Ascending aorta (tissue), 2 donors: Measurements from ENCODE around the gene CANT1. TPM values are rescaled to one million over a fixed set of nuclear protein-coding genes. Genes with fewer than 3 reads are reported as not detected.

Experiments used
- DNase-seq, 2 donors: peaks; one replicate each; pipeline ENCODE4 v3.0.0-alpha.2; 2019; ENCODE audit warnings: low spot score in 2 of 2
- H3K27ac ChIP-seq, 2 donors: fragments of 200-600 bp; sonication (generic); one replicate each; pipeline ENCODE4 v1.5.1; 2016 to 2017; ENCODE audit warnings: mild to moderate bottlenecking in 1 of 2
- H3K27me3 ChIP-seq: fragments of 200-600 bp; sonication (generic); one replicate; pipeline ENCODE4 v1.5.1; 2017
- H3K36me3 ChIP-seq, 2 donors: fragments of 200-600 bp; sonication (generic); one replicate each; pipeline ENCODE4 v1.5.1; 2016
- H3K4me1 ChIP-seq, 2 donors: fragments of 200-600 bp; sonication (generic); one replicate each; pipeline ENCODE4 v1.5.1; 2016 to 2017; ENCODE audit warnings: mild to moderate bottlenecking in 1 of 2
- H3K4me3 ChIP-seq, 2 donors: fragments of 200-600 bp; sonication (generic); one replicate each; pipeline ENCODE4 v1.5.1; 2016 to 2017; ENCODE audit warnings: mild to moderate bottlenecking in 1 of 2
- H3K9me3 ChIP-seq, 2 donors: fragments of 200-600 bp; sonication (generic); one replicate each; pipeline ENCODE4 v1.5.1; 2016
- intact Hi-C: fragments of 100-400 bp; cut with DNase I; formaldehyde crosslinking; loops from one replicate; pipeline ENCODE4 v1.15.1; 2023
- total RNA-seq: library from RNA; depleted of rRNA; stranded (reverse); fragments of >200 nt; gene quantifications from one replicate; pipeline ENCODE4 v1.1.0, GENCODE V29; 2016
- TF ChIP-seq, protein P1 (sequence below), 3 experiments: fragments of 200-600 bp in 2 of 3; fragments of 450-650 bp in 1 of 3; sonication (generic) in 2 of 3; IDR thresholded peaks; one replicate each; pipeline ENCODE4 v1.5.1; 2016 to 2019; ENCODE audit warnings: antibody characterized with exemption in 3 of 3, mild to moderate bottlenecking in 1 of 3, moderate library complexity in 1 of 3

CANT1 gene
- total RNA-seq, 1 donor from 2014 or later, result 67.2 TPM

- DNase-seq, result peak in 1 of 2 donors; percentile 53
- Histone ChIP-seq H3K36me3 (peaks cover 3 to 9% of the 10 kb centered on the region in 2 donors), H3K27ac (no peak overlapping the region), H3K27me3 (no peaks in the 10 kb centered on the region), H3K4me1 (peaks cover 0 to 25% of the 10 kb centered on the region in 2 donors), H3K9me3 (no peaks in the 10 kb centered on the region), H3K4me3 (no peak overlapping the region)
- intact Hi-C loops, result no loop called here
- TF ChIP-seq, protein P1, sequence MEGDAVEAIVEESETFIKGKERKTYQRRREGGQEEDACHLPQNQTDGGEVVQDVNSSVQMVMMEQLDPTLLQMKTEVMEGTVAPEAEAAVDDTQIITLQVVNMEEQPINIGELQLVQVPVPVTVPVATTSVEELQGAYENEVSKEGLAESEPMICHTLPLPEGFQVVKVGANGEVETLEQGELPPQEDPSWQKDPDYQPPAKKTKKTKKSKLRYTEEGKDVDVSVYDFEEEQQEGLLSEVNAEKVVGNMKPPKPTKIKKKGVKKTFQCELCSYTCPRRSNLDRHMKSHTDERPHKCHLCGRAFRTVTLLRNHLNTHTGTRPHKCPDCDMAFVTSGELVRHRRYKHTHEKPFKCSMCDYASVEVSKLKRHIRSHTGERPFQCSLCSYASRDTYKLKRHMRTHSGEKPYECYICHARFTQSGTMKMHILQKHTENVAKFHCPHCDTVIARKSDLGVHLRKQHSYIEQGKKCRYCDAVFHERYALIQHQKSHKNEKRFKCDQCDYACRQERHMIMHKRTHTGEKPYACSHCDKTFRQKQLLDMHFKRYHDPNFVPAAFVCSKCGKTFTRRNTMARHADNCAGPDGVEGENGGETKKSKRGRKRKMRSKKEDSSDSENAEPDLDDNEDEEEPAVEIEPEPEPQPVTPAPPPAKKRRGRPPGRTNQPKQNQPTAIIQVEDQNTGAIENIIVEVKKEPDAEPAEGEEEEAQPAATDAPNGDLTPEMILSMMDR (IDR thresholded peaks at IDR 0.05), result no peak
Measured at GRCh38 chr17:79002291-79002690, 7.3 kb downstream of the CANT1 start.

DNA sequence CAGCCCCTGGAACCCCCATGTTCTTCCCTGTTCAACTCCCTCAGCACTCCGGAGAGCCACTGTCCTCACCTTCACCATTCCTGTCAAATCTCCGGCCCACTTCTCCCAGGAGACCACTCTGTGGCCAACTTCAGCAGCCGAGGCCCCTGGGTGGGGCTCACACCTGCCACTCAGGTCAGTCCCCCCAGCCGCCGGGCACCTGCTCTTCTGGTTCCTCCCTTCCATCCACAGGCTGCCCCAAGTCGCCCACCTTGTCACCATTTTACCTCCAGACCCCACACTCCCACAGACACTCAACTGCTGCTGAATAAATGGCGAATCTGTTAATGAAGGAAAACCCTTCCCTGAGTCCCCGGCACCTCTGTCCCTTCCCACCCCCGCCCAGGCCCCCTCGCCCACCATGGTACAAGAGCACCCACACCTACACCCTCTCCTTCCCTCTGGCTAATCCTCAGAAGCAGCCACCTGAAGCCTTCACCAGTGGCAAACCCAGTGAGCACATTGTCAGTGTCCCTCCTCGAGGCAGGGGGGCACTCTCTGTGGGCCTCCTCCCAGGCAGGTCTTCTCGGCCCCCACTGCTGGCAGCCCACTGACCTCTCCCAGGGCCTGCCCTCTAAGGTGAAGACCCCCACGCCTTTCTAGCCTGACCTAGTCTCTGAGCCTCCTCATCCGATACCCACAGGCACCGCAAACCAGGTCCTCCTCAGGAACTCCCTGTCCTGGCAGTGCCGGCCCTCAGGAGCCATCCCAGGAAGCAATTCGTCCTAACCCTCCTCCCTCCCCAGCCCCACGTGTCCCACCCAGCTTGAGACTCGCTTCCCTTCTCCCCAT lies 8.2 kb downstream of the CANT1 start:
- TF ChIP-seq, protein P1 (IDR thresholded peaks at IDR 0.05), result no peak
- Histone ChIP-seq H3K27ac (peak overlapping the region in 1 of 2 donors; percentile 3), H3K36me3 (peaks cover 11 to 18% of the 10 kb centered on the region in 2 donors), H3K4me3 (no peak overlapping the region), H3K27me3 (no peaks in the 10 kb centered on the region), H3K4me1 (peaks cover 0 to 27% of the 10 kb centered on the region in 2 donors), H3K9me3 (no peaks in the 10 kb centered on the region)
- intact Hi-C loops, result no loop called here
- DNase-seq, result peak in 1 of 2 donors; percentile 62

DNA sequence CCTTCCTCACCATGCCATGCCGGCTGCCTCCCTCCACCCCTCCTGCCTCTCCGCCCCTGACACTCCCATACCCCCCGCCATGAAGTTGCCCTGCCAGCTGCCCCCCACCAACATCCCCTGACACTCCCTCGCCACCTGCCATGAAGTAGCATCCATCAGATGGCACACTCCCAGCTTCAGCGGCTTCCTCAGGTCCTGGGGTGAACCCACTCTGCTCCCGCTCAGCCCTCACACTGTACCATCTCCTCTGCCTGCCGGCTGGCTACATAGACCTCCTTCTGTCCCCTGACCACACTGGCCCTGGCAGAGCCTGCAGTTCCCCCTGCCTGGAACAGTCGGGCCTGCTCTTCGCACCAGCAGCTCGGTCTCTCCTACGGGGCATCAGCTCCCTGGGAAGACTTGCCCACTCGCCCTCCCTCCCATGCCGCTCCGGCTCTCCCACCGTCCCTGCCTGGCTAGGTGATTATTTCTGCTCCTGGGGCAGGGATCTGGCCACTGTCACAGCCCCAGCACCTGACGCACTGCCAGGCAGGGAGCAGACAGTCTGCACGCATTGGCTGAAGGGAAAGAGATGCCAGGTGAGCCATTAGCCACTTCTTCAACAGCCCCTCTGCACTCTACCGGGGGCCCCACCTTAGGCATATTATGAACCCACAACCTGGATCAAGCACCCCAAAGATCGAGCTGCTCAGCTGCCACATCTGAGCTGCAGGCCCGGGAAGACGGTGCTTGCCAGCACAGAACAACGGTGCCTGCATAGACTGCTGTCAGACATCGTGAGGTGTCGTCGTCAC lies 9.0 kb downstream of the CANT1 start:
- intact Hi-C loops, result no loop called here

DNA sequence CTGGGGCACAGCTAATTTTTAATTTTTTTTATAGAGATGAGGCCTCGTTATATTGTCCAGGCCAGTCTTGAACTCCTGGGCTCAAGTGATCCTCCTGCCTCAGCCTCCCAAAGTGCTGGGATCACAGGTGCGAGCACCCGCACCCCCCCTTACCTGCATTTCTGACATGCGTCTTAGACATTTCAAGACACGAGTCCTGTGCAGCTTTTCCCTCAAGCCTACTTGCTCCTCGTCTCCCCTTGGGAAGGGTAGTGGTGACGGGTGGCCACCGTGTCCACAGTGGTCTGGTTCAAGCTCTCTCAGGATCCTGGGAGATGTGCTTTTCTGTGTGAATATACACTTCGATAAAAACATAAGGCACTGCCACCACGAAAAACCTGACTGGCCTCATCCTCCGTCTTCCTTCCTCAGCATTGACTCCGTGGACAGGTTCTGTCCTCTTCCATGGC lies 9.6 kb downstream of the CANT1 start:
- no peaks in the 10 kb centered on the region for H3K27me3 ChIP-seq
- peaks cover 0 to 24% of the 10 kb centered on the region in 2 donors for H3K4me1 ChIP-seq
- peak overlapping the region in 1 of 2 donors; percentile 3 for H3K27ac ChIP-seq
- intact Hi-C loops, result no loop called here
- TF ChIP-seq, protein P1 (IDR thresholded peaks at IDR 0.05), result no peak
- no peaks in the 10 kb centered on the region for H3K9me3 ChIP-seq
- peak in 1 of 2 donors; percentile 58 for DNase-seq
- H3K36me3 ChIP-seq, result peaks cover 22 to 31% of the 10 kb centered on the region in 2 donors
- no peak overlapping the region for H3K4me3 ChIP-seq

More for the DNA sequence above, 9.0 kb downstream of the CANT1 start:
- Histone ChIP-seq H3K27ac (peak overlapping the region in 1 of 2 donors; percentile 3), H3K4me3 (no peak overlapping the region), H3K27me3 (no peaks in the 10 kb centered on the region), H3K36me3 (peaks cover 16 to 26% of the 10 kb centered on the region in 2 donors), H3K9me3 (no peaks in the 10 kb centered on the region), H3K4me1 (peaks cover 0 to 24% of the 10 kb centered on the region in 2 donors)
- TF ChIP-seq, protein P1 (IDR thresholded peaks at IDR 0.05), result no peak
- peak in 1 of 2 donors; percentile 62 for DNase-seq

DNA sequence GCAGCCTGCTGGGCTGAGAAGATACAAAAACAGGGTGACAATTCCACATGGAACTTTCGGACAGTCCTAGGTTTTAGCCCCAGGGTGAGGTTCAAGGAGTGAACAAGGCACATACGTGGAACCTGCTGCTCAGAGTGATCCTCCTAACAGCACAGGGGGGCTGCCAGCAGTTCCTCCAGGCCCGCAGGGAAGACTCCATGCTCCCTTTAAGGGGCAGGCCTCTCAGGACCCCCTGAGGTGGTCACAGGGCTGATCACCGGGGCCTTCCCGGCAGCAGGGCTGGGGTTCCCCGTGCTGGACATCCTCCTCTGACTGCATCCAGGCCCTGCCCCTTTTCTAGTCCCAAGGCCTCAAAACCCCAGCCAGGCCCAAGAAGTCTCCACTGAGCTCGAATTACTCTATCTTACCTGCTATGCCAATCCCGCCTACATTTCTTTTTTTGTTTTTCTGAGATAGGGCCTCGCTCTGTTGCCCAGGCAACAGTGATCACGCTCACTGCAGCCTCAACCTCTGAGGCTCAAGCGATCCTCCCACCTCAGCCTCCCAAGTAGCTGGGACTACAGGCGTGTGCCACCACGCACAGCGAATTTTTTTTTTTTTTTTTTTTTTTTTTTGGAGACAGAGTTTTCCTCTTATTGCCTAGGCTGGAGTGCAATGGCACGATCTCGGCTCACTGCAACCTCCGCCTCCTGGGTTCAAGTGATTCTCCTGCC lies 10.4 kb downstream of the CANT1 start:
- DNase-seq, result peak in 1 of 2 donors; percentile 49
- Histone ChIP-seq H3K4me1 (peaks cover 0 to 24% of the 10 kb centered on the region in 2 donors), H3K9me3 (no peaks in the 10 kb centered on the region), H3K27ac (peak overlapping the region; percentile 67 to 79), H3K4me3 (no peak overlapping the region), H3K36me3 (peaks cover 28 to 38% of the 10 kb centered on the region in 2 donors), H3K27me3 (no peaks in the 10 kb centered on the region)
- TF ChIP-seq, protein P1 (IDR thresholded peaks at IDR 0.05), result no peak
- intact Hi-C loops, result no loop called here
